Limb (tissue), 2 donors: ENCODE measurements around the gene TAB3.

Experiments
- DNase-seq, 2 donors: peaks; one replicate each; pipeline ENCODE4 v3.0.0-alpha.2; 2016; ENCODE audit errors: extremely low spot score in 2 of 2

Gene TAB3

GRCh38 chrX:30887288-30887687, 1.8 kb downstream of the TAB3 start:
- DNase-seq: no peak

GRCh38 chrX:30885136-30885535, 3.9 kb downstream of the TAB3 start:
- DNase-seq: no peak

GRCh38 chrX:30883138-30883537, 5.9 kb downstream of the TAB3 start:
- DNase-seq: no peak

GRCh38 chrX:30881797-30882196, 7.3 kb downstream of the TAB3 start:
- no peak for DNase-seq

- no peak for DNase-seq
Measured at GRCh38 chrX:30881390-30881789, 7.7 kb downstream of the TAB3 start.

- DNase-seq: no peak
Measured at GRCh38 chrX:30880058-30880457, 9.0 kb downstream of the TAB3 start.

GRCh38 chrX:30876367-30876766, 12.7 kb downstream of the TAB3 start:
- no peak for DNase-seq

GRCh38 chrX:30875957-30876356, 13.1 kb downstream of the TAB3 start:
- no peak for DNase-seq

GRCh38 chrX:30874851-30875250, 14.2 kb downstream of the TAB3 start:
- DNase-seq: no peak

- no peak for DNase-seq
Measured at GRCh38 chrX:30870572-30870971, 18.5 kb downstream of the TAB3 start.

GRCh38 chrX:30865612-30866011, 23.4 kb downstream of the TAB3 start:
- no peak for DNase-seq

GRCh38 chrX:30865015-30865414, 24.0 kb downstream of the TAB3 start:
- no peak for DNase-seq

- DNase-seq: no peak
Measured at GRCh38 chrX:30864383-30864785, 24.7 kb downstream of the TAB3 start.

- no peak for DNase-seq
Measured at GRCh38 chrX:30863974-30864373, 25.1 kb downstream of the TAB3 start.

- DNase-seq: no peak
Measured at GRCh38 chrX:30858098-30858497, 31.0 kb downstream of the TAB3 start.

- no peak for DNase-seq
Measured at GRCh38 chrX:30851449-30851848, 37.6 kb downstream of the TAB3 start.

- no peak for DNase-seq
Measured at GRCh38 chrX:30835373-30835772, 53.7 kb downstream of the TAB3 start.

GRCh38 chrX:30833896-30834295, 55.2 kb downstream of the TAB3 start:
- DNase-seq: no peak

- DNase-seq: no peak
Measured at GRCh38 chrX:30831082-30831481, 58.0 kb downstream of the TAB3 start.

- DNase-seq: no peak
Measured at GRCh38 chrX:30830326-30830943, 58.6 kb downstream of the TAB3 start.

GRCh38 chrX:30824275-30824674, 64.8 kb downstream of the TAB3 start:
- DNase-seq: no peak

GRCh38 chrX:30822764-30823163, 66.3 kb downstream of the TAB3 start:
- DNase-seq: no peak

- no peak for DNase-seq
Measured at GRCh38 chrX:30822068-30822681, 66.9 kb downstream of the TAB3 start.

GRCh38 chrX:30821116-30821515, 67.9 kb downstream of the TAB3 start:
- DNase-seq: no peak
